Stimulated activated CD4-positive, alpha-beta T cell treated with anti-CD3 and anti-CD28 coated beads, Interleukin-4, amount 100 ng/mL, for 1 hour (primary cell): ENCODE data around the gene RBMS3.
"Not testable (repeated sequence)": the region's sequence is repeated elsewhere in the genome, so short reads cannot be mapped to it uniquely, and the experiment has no call there.

ENCODE experiments used
- DNase-seq: peaks from one replicate; pipeline ENCODE4 v3.0.0-alpha.2; 2020

The RBMS3 gene

GRCh38 chr3:29280404-29281093 is at the start of gene RBMS3:
Gene RBMS3 (plus strand): TSS chr3:29281071.
- DNase-seq = peak; percentile 8

- DNase-seq = not testable (repeated sequence)
Observed at GRCh38 chr3:29233126-29233525, 47.7 kb upstream of the RBMS3 start.

DNA sequence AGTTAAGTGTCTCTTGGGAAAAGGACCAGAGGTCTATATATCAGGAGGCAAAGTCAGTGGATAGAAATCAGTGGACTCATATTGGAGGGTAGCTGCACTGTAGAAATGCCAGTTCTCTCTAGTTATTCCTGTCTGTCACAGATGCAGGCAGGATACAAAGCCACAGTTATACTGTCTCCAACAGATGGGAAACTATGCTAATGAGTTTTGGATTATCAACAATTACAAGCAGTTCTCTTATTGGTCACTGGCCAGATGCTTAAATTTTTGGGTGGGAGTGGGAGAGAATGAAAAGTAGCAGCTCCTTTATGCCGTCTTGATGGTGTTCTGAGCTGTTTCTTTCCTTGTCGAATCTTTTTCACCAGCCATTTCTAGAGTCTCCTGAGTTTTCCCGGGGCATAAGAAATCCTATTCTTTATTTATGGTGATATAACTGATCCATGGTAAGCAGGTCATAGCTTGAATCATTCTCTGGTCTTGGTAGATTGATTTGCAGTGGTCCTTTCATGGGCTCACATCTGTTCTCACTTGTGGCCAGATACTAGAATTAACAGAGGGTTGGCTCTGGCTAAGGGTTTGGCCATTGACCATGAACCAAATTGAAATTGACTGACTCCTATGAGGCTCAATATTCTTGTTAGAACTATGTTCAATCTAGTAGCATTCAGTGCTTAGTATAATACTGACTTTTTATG is 44.6 kb upstream of the RBMS3 start:
- DNase-seq = no peak

GRCh38 chr3:29239376-29239775 is 41.5 kb upstream of the RBMS3 start:
- no peak for DNase-seq

GRCh38 chr3:29240248-29240647 is 40.6 kb upstream of the RBMS3 start:
- no peak for DNase-seq

GRCh38 chr3:29240887-29241286 is 40.0 kb upstream of the RBMS3 start:
- no peak for DNase-seq

DNA sequence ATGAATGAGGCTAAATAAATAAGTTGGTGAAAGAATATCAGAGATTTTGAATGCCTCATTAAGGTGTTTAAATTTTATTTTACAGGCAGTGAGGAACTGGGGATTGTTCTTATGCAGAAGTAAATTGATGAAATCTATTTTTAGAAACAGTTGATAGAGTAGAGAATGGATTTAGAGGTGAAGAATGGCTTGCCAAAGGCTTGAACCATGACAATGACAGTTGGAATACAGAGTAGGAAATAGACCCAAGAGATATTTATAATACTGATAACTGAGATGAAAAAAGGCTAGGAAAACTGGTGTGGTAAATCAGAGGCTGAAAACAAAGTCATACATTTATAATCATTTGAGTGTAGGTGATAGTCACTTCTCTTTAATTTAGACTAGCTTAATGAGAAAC is 39.0 kb upstream of the RBMS3 start:
- no peak for DNase-seq

DNA sequence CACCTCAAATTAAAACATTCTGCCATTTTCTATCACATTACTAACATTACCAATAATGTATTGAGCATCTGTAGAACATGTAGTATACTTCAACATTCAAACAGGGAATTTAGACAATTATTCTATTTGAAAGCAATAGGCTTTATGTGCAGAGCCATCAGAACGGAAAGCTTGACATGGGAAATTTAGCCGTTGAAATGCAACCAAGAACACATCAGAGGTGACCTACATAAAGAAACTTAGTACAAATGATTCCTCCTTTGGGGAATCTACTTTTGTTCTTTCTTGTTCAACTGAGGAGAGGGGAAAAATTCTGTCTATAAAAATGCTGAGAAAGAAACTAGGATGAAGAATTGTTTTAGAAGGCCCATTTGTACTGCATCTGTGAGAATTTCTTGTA is 38.6 kb upstream of the RBMS3 start:
- DNase-seq = no peak

DNA sequence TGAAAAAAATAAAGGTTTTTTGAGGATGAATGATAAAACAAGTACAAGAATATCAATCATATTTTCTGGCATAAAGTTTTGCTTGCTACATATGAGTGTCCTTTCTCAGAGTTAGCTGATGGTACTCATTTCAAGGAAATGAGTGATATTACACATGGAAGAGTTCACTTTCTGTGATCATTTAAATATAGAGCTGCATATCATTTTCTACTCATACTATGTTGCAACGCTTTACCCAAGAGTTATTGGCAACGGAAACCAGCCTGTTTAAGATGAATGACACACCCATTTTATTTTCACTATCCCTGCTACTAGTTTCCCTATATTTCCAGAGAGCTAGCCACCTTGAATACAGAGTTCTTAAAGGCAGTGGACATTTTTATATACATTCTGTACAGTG is 35.4 kb upstream of the RBMS3 start:
- no peak for DNase-seq

DNA sequence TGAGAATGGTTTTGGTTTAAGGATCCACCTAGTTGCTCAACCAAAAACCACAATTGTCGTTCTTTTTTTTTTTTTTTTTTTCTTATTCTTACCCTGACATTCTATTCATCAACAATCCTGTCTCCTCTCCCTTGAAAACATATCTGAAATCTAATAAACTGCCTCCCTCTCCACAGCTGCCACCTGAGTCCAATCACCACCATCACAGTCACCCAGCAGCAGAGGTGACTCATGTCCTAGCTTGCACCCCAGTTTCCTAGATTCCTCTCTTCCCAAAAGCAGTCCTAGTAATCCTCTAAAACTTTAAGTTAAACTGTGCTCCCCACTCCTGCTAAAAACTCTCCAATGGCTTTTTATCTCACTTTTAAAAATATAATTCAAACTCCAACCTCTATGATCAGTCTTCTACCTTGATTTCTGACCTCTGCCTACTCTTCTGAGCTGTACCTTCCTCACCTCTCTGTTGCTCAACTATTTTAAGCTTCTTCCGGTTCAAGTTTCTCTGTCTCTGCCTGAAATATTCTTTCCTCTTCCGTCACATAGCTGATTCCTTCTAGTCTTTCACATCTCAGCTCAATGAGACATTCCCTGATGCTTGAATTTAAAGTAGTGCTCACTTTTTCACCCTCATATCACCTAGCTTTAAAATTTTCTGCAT is 33.7 kb upstream of the RBMS3 start:
- DNase-seq = no peak

DNA sequence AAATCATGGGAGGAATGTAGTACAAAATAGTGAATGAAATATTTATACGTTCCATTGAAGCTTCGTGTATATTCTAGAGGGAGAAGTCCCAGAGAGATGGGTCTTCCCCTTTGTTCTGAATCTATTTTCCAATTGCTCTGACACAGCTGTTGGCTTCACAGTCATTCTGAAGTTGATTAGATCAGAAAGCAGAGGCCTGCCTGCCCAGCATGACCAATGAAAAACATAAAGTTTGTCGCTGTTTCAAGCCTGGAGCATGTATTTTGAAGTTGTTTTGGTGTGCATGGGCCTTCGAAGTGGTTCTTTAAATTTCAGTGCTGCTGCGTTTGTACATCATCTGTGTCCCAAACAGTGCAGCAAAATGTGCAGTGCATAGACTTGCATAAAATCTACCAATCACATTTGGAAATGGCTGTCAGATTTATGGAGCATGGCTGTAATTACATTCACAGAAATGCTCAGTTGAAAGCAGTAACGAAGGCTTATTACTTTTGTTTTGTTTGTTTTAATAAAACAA is 31.0 kb upstream of the RBMS3 start:
- no peak for DNase-seq

- DNase-seq = no peak
Observed at GRCh38 chr3:29255854-29256696, 24.8 kb upstream of the RBMS3 start.

GRCh38 chr3:29258161-29258560 is 22.7 kb upstream of the RBMS3 start:
- DNase-seq = no peak

- DNase-seq = no peak
Observed at GRCh38 chr3:29261119-29261518, 19.8 kb upstream of the RBMS3 start.

DNA sequence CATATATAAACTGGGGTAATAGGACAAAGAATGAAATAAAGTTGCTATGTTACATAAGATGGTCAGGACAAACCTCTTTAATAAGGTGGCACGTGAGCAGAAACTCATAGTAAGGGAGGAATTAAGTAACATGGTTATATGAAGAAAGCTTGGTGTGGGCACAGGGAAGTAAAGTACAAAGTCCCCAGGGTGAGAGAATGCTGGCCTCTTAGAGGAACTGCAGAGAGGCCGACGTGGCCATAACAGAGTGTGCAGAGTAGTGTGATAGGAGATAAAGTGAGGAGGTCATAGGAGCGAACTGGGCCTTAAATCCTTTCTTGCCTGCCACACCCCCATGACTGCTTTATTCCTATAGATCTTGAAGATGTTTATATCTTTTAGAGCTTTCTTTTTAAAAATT is 17.4 kb upstream of the RBMS3 start:
- no peak for DNase-seq

DNA sequence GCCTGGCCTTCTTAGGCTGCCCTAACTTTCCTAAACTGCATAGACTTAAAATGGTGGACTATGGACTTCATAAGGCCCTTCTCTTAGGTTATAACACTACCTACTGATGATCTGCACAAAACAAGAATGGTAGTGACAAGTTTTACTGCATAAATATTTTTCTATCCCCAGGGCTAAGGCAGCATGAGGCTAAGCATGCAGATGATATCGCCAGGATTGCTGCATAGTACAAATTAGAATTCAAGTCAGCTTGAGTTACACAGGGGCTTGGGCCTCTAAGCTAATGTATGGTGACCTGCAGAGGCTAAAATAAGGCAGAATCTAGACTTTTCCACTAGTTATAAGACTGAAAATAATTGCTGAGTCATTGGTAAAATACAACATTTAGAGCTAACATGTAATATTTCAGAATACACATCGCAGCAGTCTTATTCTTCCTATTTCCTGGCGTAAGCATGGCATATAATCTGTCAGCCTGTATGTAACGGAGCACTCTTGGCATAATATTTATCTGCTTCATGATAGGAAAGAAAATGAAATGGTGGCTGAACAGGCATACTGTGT is 15.3 kb upstream of the RBMS3 start:
- no peak for DNase-seq

GRCh38 chr3:29267226-29267625 is 13.6 kb upstream of the RBMS3 start:
- DNase-seq = no peak

GRCh38 chr3:29268651-29269050 is 12.2 kb upstream of the RBMS3 start:
- DNase-seq = no peak

GRCh38 chr3:29270752-29271151 is 10.1 kb upstream of the RBMS3 start:
- DNase-seq = no peak

DNA sequence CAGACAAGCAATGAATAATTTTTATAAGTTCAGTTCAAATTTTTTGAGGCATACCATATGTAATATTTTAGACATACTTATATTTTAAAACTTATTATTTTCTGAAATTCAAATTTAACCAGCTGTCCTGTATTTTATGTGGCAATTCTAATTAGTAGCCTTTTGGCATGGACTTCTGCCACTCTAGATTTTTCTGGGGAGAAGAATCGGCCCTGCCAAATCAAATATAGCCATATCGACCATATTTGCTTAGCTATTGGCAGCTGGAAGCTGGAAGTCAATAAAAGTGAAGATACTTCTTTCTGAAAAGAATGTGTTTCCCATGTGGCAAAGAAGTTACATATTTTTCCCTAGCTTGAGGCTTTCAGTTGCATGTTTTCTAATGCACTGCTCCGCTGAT is 9.4 kb upstream of the RBMS3 start:
- DNase-seq = no peak

DNA sequence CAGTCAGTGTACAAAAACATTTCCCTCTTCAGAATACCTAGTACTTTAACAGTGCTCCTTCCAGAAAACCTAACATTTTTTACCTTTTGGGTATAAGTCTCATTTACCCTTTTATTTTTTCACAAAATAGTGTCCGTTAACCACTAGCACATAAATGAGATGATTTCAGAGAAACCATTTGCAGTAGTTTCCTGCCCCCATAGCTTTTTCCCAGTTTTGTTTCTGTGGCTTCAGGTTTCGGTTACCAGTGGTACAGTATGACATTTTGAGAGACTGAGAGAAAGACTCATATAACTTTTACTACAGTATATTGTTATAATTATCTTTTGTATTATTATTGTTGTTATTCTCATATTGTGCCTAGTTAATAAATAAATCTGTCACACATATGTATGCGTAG is 6.2 kb upstream of the RBMS3 start:
- DNase-seq = no peak

- no peak for DNase-seq
Observed at GRCh38 chr3:29275309-29275708, 5.6 kb upstream of the RBMS3 start.

- DNase-seq = no peak
Observed at GRCh38 chr3:29277249-29277648, 3.6 kb upstream of the RBMS3 start.
